ENCODE data around the gene XPNPEP3.

- no peak for TF ChIP-seq CTCF (IDR thresholded peaks at IDR 0.05; ENCODE audit: low read depth, low read length)
- no peak for TF ChIP-seq POLR2A (IDR thresholded peaks at IDR 0.05; ENCODE audit: extremely low read depth, insufficient read length)
- TF ChIP-seq MYC (IDR thresholded peaks at IDR 0.05; ENCODE audit: low read depth, low read length), result no peak; the same call in 1 of the 2 replicates
Observed at GRCh38 chr22:40951795-40952605, 95.1 kb downstream of the XPNPEP3 start.

All from NB4 (cell line).